CD1c-positive myeloid dendritic cell (primary cell): ENCODE results near the gene ZNF451.
"Not testable (repeated sequence)": the region's sequence is repeated elsewhere in the genome, so short reads cannot be mapped to it uniquely, and the experiment has no call there.

Experiments used
- DNase-seq: peaks from one replicate; pipeline ENCODE4 v3.0.0-alpha.2; 2016; ENCODE audit errors: extremely low spot score

The ZNF451 gene

DNA sequence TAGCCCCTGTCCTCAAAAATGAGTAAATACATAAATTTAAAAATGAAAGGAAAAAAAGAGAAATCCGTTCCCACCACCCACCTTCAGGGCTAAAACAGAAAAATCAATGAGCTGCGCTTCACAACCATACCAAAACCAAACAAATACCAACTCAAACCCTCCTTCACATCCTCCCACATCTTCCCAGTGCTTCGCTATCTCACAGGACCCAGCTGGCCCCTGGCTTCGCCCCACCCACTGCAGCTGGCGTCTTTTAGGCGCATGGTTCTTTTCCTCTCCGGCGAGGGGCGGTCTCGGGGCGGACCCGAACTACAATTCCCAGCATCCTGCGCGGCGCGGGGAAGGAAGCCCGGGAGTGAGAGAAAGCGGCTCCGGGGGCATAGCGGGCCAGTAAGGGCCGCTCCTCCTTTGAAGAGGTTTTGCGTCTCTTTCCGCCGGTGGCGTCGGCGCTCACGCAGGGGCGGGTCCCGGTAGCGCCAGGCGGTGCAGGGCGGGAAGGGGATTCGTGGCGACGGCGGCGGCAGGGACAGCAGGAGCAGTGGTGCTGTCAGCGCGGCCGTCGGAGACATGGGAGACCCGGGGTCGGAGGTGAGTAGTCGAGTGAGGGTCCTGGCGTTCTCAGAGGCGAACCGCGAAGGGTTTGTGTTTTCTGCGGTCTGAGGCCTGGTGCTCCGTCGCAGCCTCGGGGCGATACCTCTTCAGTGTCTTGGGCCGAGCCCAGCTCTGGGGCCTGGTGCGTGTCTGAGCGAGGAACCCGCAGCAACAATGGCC, at the start of gene ZNF451:
TSS of gene ZNF451 (plus strand) at position 502 of the 771 bp plus-strand sequence. CDS start at position 568, 66 bp downstream.
- DNase-seq: peak; percentile 98

- not testable (repeated sequence) for DNase-seq
These were observed 45.9 kb upstream of the ZNF451 start for GRCh38 chr6:57044061-57044460.

DNA sequence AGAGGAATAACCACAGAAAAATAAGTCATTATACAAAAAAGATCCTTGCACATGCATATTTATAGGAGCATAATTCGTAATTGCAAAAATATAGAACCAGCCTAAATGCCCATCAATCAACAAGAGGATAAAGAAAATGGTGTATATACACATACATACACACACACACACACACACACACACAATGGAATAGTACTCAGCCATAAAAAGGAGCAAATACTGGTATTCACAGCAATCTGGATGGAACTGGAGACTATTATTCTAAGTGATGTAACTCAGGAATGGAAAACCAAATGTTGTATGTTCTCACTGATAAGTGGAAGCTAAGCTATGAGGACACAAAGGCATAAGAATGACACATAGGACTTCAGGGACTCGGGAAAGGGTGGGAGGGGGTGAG, 45.4 kb upstream of the ZNF451 start:
- DNase-seq: no peak

- DNase-seq: peak; percentile 85
These were observed 43.4 kb upstream of the ZNF451 start, which contains the start of gene KIAA1586 for GRCh38 chr6:57046332-57047256. KIAA1586 (plus strand) TSS chr6:57046693; CDS start chr6:57046756, 63 bp downstream.

- not testable (repeated sequence) for DNase-seq
These were observed 42.8 kb upstream of the ZNF451 start for GRCh38 chr6:57047257-57047585.

GRCh38 chr6:57047859-57048258, 42.1 kb upstream of the ZNF451 start:
- DNase-seq: not testable (repeated sequence)

DNA sequence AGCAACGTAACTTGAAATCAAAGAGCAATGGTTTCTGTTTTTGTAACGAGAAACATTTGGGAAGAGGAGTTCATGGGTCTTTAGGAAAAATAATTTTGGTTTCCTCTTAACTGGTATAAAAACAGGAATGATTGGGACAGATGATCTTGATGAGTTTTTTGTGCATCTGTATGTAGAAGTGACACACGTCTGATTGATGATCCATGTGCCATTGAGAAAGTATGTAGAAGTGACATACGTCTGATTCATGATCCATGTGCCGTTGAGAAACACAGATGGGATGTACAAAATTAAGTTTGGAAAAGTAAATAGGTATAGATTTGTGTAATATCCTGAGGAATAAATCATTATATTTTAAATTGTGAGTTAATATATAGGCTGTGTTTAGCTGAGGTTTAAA, 41.4 kb upstream of the ZNF451 start:
- DNase-seq: no peak

GRCh38 chr6:57063847-57064246, 26.1 kb upstream of the ZNF451 start:
- DNase-seq: no peak

- no peak for DNase-seq
These were observed 25.2 kb upstream of the ZNF451 start for GRCh38 chr6:57064809-57065208.

- DNase-seq: no peak
These were observed 21.9 kb upstream of the ZNF451 start for GRCh38 chr6:57068061-57068460.

GRCh38 chr6:57069228-57069627, 20.8 kb upstream of the ZNF451 start:
- DNase-seq: no peak

DNA sequence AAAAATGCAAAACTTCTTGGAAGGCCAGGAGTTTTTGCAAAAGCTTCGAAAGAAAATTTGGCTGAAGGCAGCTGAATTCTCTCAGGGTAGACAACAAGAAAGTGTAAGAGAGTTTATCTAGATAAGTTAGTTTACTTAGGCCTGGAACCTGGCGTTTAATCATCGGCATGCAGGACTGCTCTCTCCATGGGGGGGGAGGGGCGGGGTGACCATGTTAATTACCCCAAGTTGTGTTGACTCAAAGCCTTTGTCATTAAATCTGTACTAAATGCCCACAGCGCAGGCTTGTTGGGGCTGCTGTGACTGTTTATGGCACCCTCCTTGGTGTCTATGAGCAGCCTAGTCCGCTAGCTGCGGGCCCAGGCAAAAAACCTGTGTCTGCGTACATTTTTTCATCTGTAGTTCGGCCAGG, 20.1 kb upstream of the ZNF451 start:
- DNase-seq: no peak

DNA sequence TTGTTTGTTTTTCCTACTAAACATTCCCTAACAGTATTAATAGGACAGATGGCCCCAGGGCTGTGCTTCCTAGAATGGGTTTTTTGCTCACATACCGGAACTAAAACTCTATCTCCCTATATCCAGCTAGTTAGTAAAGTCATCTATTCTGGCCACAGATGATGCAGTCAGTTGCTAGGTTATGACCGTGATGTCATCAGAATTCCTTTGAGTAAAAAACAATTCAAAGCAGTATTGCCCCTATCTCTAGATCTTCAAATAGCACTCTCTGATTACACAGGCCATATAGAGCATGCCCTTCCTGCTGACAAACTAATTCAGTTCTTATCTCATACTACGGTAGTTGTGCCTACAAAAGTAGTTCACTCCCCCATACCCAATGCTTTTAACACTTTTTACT, 17.9 kb upstream of the ZNF451 start:
- no peak for DNase-seq

DNA sequence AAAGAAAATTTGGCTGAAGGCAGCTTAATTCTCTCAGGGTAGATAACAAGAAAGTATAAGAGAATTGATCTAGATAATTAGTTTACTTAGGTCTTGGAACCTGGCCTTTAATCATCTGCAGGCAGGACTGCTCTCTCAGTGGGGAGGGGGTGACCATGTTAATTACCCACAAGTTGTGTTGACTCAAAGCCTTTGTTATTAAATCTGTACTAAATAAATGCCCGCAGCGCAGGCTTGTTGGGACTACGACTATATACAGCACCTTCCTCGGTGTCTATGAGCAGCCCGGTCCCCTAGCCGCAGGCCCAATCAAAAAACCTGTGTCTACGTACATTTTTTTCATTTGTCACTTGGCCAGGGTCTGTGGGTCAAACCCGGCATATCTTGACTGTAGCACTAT, 15.6 kb upstream of the ZNF451 start:
- no peak for DNase-seq

- no peak for DNase-seq
These were observed 14.9 kb upstream of the ZNF451 start for GRCh38 chr6:57075092-57075491.

DNA sequence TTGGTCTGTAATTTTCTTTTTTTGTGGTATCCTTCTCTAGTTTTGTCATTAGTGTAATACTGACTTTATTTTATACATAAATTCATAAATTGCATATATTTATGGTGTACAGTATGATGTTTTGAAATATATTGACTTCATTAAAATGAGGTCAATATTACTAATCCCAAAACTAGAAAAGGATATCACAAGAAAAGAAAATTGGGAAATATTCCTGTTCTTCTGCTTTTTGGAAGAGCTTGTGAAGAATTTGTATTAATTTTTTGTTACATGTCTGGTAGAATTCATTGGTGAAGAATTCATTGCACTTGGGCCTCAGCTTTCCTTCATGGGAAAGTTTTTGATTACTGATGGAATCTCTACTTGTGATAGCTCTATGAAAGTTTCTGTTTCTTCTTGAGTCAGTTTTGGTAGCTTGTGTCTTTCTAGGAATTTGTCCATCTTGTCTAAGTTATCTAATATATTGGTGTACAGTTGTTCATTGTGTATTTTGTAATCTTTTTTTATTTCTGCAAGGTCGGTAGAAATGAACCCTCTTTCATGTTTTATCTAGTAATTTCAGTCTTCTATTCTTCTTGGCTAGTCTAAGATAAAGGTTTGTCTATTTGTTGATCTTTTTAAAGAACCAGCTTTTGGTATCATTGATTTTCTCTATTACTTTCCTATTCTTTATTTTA, 11.3 kb upstream of the ZNF451 start:
- no peak for DNase-seq

GRCh38 chr6:57085471-57085870, 4.5 kb upstream of the ZNF451 start:
- no peak for DNase-seq

- no peak for DNase-seq
These were observed 3.1 kb upstream of the ZNF451 start for GRCh38 chr6:57086843-57087242.

GRCh38 chr6:57087916-57088315, 2.1 kb upstream of the ZNF451 start:
- DNase-seq: no peak

- DNase-seq: no peak
These were observed 723 bp upstream of the ZNF451 start for GRCh38 chr6:57089265-57089664.

DNA sequence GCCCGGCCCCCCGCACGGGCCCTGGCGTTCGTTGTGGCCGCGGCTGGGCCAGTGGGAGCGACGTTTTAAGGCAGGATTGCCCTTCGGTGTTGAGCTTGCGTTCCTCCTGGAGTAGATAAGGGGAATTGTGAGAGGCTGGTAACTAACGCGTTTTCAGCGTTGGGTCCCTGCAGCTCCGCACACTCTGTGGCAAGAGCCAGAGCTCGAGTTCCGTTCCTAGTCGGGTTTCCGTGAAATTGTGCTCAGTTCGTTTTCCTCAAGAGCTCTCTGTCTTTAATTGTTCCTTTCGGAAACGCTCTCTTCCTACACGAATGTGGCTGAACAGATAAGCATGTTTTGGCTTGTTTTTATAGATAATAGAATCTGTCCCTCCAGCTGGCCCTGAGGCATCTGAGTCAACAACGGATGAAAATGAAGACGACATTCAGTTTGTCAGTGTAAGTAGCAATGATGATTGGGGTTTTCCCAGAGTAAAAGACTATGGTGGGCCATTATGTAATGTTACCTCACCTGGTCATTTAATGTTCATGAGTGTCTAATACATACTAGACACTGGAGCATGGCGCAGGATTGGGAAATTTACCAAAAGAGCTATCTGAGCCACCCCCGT, 575 bp downstream of the ZNF451 start:
- DNase-seq: not testable (repeated sequence)

- not testable (repeated sequence) for DNase-seq
These were observed 1.4 kb downstream of the ZNF451 start for GRCh38 chr6:57091375-57091774.
